ENCODE results near the gene CNTNAP2.

The CNTNAP2 gene

DNA sequence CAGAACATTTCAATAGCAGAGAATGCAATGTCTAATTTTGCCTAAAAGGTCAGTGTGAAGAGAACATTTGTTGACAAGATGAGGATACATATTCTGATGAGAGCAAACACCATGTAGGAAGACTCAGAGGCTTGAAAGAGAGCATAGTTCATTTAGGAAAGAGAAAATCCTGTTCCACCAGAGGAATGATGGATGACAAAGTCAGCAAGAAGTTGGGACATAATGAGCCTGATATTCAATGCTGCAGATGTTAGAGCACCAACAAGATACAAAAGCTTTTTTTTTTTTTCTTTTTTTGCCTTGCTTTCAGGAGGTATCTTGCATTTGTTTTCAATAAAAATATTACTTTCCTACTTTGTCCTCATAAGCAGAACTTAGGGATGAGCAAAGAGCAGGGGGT lies 1522.0 kb downstream of the CNTNAP2 start:
- H3K27me3 ChIP-seq, result no peaks in the 10 kb centered on the region
- no peaks in the 10 kb centered on the region for H3K36me3 ChIP-seq
- peaks cover 0 to 2% (median 0%) of the 10 kb centered on the region in 11 experiments; a peak in 2 of 22 replicates for H3K9me3 ChIP-seq (replicated peaks in 1 of 11)
- TF ChIP-seq Cebpa-rat (IDR thresholded peaks at IDR 0.05), result no peak
- no peak overlapping the region for H3K4me2 ChIP-seq
- H3K9ac ChIP-seq, result no peak overlapping the region
- H3K4me3 ChIP-seq, result no peak overlapping the region
- no peaks in the 10 kb centered on the region for H4K20me1 ChIP-seq
- H3K4me1 ChIP-seq, result no peaks in the 10 kb centered on the region
- no peak overlapping the region for H3K27ac ChIP-seq

GRCh38 chr7:147639037-147639436 lies 1522.4 kb downstream of the CNTNAP2 start:
- no peaks in the 10 kb centered on the region for H3K36me3 ChIP-seq
- no peaks in the 10 kb centered on the region for H3K9me3 ChIP-seq (replicated peaks in 1 of 11)
- no peaks in the 10 kb centered on the region for H3K27me3 ChIP-seq
- TF ChIP-seq Cebpa-rat (IDR thresholded peaks at IDR 0.05), result no peak
- no peaks in the 10 kb centered on the region for H3K4me1 ChIP-seq
- H4K20me1 ChIP-seq, result no peaks in the 10 kb centered on the region
- H3K4me3 ChIP-seq, result no peak overlapping the region
- no peak overlapping the region for H3K4me2 ChIP-seq
- no peak overlapping the region for H3K9ac ChIP-seq
- no peak overlapping the region for H3K27ac ChIP-seq

DNA sequence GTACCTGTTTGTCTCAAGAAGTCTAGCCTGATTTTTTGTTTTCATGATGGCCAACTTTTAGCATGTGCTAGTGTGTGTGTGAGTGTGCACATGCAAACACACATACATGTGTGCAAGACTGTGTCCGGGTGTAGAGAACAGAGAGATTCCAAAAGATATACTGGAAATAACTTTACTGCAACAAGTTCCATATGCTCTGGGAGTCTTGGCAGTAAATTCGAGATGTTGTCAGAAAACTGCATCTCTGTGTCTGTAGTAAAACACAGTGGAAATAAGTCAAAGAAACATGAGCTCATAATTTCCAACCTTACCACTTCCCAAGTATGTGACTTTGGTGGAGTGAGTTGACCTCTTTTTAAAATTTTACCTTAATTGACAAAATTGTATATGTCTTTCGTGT lies 1523.2 kb downstream of the CNTNAP2 start:
- H3K27ac ChIP-seq, result no peak overlapping the region
- no peaks in the 10 kb centered on the region for H3K36me3 ChIP-seq
- H3K4me2 ChIP-seq, result no peak overlapping the region
- H4K20me1 ChIP-seq, result no peaks in the 10 kb centered on the region
- H3K27me3 ChIP-seq, result no peaks in the 10 kb centered on the region
- TF ChIP-seq Cebpa-rat (IDR thresholded peaks at IDR 0.05), result no peak
- H3K9ac ChIP-seq, result no peak overlapping the region
- no peaks in the 10 kb centered on the region for H3K4me1 ChIP-seq
- no peaks in the 10 kb centered on the region for H3K9me3 ChIP-seq (replicated peaks in 1 of 11)
- H3K4me3 ChIP-seq, result no peak overlapping the region

DNA sequence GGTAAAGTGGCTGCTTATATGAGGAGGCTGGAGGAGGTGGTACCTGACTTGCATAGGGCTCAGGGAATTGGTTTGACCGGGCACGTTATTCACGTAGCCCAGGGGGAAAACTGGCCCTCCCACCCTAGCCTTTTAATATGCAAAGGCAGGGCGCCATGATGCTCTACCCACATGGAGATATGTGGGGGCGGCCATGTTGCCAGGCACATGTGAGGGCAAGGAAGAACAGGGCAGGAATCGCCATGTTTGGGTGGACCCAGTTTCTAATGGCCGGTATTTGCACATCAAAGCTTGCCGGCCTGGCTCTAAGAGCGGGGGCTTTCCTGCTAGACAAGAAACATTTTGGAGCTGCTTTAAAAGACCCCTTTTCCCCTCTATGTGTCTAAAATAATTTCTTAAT lies 1524.2 kb downstream of the CNTNAP2 start:
- Histone ChIP-seq H3K9ac (no peak overlapping the region), H3K27me3 (no peaks in the 10 kb centered on the region), H3K27ac (no peak overlapping the region), H3K9me3 (replicated peaks in 1 of 11) (no peaks in the 10 kb centered on the region), H3K4me1 (no peaks in the 10 kb centered on the region), H3K4me2 (no peak overlapping the region), H4K20me1 (no peaks in the 10 kb centered on the region), H3K36me3 (no peaks in the 10 kb centered on the region), H3K4me3 (no peak overlapping the region)
- no peak for TF ChIP-seq Cebpa-rat (IDR thresholded peaks at IDR 0.05)

DNA sequence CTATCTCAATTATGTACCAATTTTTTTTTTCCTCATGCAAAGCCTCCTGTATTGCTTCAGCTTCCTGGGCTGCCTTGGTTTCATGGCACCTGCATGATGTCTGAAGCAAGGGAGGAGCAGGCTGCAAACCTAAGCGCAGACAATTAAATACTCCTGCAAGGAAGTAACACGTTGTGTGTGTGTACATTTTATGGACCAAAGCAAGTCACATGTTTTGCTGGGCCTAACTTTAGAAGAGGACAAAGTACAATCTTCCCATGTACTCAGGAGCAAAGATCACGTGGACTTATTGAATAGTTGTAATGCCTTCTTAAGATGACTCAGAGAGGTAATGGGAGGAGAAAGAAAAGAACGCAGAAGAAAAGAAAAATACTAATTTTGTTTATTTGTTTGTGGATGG lies 1530.0 kb downstream of the CNTNAP2 start:
- Histone ChIP-seq H3K27me3 (no peaks in the 10 kb centered on the region), H3K4me2 (no peak overlapping the region), H4K20me1 (no peaks in the 10 kb centered on the region), H3K9me3 (replicated peaks in 1 of 11) (no peaks in the 10 kb centered on the region), H3K27ac (no peak overlapping the region), H3K4me3 (no peak overlapping the region), H3K9ac (no peak overlapping the region), H3K4me1 (no peaks in the 10 kb centered on the region), H3K36me3 (no peaks in the 10 kb centered on the region)
- TF ChIP-seq Cebpa-rat (IDR thresholded peaks at IDR 0.05), result no peak

GRCh38 chr7:147650991-147651390 lies 1534.4 kb downstream of the CNTNAP2 start:
- Histone ChIP-seq H3K9ac (no peak overlapping the region), H3K4me2 (no peak overlapping the region), H3K27me3 (no peaks in the 10 kb centered on the region), H4K20me1 (no peaks in the 10 kb centered on the region), H3K4me3 (no peak overlapping the region), H3K4me1 (no peaks in the 10 kb centered on the region), H3K27ac (no peak overlapping the region), H3K36me3 (no peaks in the 10 kb centered on the region), H3K9me3 (replicated peaks in 1 of 11) (no peaks in the 10 kb centered on the region)
- TF ChIP-seq Cebpa-rat (IDR thresholded peaks at IDR 0.05), result no peak

- no peaks in the 10 kb centered on the region for H3K4me1 ChIP-seq
- H4K20me1 ChIP-seq, result no peaks in the 10 kb centered on the region
- no peak overlapping the region for H3K4me3 ChIP-seq
- no peaks in the 10 kb centered on the region for H3K36me3 ChIP-seq
- H3K9me3 ChIP-seq (replicated peaks in 1 of 11), result no peaks in the 10 kb centered on the region
- no peak overlapping the region for H3K27ac ChIP-seq
- H3K27me3 ChIP-seq, result no peaks in the 10 kb centered on the region
- H3K4me2 ChIP-seq, result no peak overlapping the region
- TF ChIP-seq Cebpa-rat (IDR thresholded peaks at IDR 0.05), result no peak
- no peak overlapping the region for H3K9ac ChIP-seq
These were observed 1535.0 kb downstream of the CNTNAP2 start for GRCh38 chr7:147651601-147652000.

DNA sequence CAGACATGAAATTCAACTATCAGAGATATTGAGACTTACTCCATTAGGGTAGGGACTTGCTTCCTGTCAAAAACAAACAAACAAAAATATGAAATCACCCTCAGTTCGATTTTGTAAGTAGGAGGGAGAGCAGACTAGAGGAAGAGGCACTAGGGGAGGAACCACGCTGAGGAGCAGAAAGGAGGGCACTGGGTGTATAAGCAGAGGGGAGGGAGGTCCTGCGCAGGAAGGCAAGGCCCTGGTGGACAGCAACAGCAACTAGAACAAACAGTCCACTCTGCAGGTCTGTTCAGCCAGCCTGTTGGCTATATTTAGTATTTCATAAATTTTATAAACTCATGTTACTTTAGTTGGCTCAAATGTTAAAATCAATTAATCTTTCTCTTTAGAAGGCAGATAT lies 1536.9 kb downstream of the CNTNAP2 start:
- Histone ChIP-seq H3K27me3 (no peaks in the 10 kb centered on the region), H3K4me2 (no peak overlapping the region), H3K9ac (no peak overlapping the region), H3K4me1 (no peaks in the 10 kb centered on the region), H3K9me3 (replicated peaks in 1 of 11) (no peaks in the 10 kb centered on the region), H3K4me3 (no peak overlapping the region), H3K36me3 (no peaks in the 10 kb centered on the region), H3K27ac (no peak overlapping the region), H4K20me1 (no peaks in the 10 kb centered on the region)
- no peak for TF ChIP-seq Cebpa-rat (IDR thresholded peaks at IDR 0.05)

DNA sequence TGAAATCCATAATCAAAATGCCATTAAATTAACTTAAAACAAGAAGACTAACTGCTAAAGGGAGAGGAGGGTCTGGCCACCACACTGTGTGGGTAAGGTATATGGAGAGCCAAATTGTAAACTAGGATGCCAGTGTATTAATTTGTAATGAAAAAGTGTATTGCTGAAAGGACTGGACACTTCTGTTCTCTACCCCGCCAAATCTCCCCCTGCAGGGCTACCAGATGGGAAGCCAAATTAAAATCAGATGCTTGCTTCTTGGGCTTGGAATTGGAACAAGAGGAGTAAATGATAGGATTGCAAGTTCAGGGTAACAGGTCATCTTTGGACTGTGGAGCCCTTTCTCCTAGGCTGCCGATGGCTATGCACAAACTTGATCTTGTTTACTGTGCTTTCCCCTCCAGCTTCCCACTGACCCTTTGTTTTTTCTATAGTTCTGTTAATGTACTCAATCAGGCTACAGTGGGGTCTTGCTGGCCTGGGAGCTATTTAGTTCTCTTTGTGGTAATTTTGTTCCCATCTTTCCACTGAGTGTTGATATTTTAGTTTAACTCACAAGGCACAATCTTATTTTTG lies 1541.9 kb downstream of the CNTNAP2 start:
- Histone ChIP-seq H3K27ac (no peak overlapping the region), H3K9me3 (replicated peaks in 1 of 11) (no peaks in the 10 kb centered on the region), H4K20me1 (no peaks in the 10 kb centered on the region), H3K4me2 (no peak overlapping the region), H3K4me3 (no peak overlapping the region), H3K4me1 (no peaks in the 10 kb centered on the region), H3K27me3 (no peaks in the 10 kb centered on the region), H3K36me3 (no peaks in the 10 kb centered on the region), H3K9ac (no peak overlapping the region)
- TF ChIP-seq Cebpa-rat (IDR thresholded peaks at IDR 0.05), result no peak

DNA sequence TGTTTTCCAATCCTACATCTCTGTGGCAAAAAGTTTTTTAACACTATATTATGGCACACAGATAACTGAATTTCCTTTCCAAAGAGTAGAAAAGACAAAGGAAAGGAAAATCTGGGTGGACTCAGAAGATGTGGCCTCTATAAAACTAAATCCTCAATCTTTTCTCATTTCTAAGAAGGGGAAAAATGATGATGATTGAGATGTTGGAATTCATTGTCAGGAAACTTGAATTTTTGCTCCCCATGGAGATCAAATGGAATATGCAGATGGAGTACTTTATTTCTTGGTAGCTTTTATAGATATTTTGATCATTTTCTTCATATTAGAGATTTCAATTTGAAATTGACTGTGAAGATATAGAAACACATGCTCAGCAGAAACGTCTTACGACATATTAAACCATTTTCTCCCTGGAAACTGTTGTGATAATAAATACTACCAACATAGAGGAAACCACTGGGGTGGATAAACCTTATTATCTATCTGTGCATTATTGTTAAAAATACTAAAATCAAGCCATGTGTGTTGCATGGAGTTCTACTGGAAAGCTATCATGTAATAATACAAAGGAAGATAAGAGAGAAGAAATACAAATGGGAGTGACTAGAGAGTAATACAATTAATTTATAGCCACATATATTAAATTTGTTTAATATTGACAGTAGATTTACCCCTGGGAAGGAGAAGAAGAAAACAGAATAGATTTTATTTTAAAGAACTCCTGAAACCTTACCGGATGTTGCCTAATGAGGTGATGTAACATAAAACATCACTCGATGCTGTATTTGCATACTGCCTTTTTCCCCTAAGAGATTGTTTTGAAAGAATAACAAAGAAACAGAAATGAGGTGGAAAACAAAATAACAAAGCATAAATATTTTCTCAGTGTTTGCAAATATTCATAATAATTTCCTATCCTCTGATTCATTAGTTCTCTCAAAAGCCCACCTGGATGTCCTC lies 1542.7 kb downstream of the CNTNAP2 start:
- no peak overlapping the region for H3K9ac ChIP-seq
- no peaks in the 10 kb centered on the region for H3K27me3 ChIP-seq
- no peak overlapping the region for H3K27ac ChIP-seq
- no peak overlapping the region for H3K4me3 ChIP-seq
- H3K4me2 ChIP-seq, result no peak overlapping the region
- no peaks in the 10 kb centered on the region for H3K4me1 ChIP-seq
- H3K36me3 ChIP-seq, result no peaks in the 10 kb centered on the region
- no peak for TF ChIP-seq Cebpa-rat (IDR thresholded peaks at IDR 0.05)
- H3K9me3 ChIP-seq (replicated peaks in 1 of 11), result no peaks in the 10 kb centered on the region
- no peaks in the 10 kb centered on the region for H4K20me1 ChIP-seq

All from BLaER1 treated with 17β-estradiol and CSF1 and Interleukin-3, amounts not matched to agents 10 nM and 100 nM (cell line).